Ovary (tissue), 3 donors: ENCODE data around the gene NXPH3.

Experiments used
- EP300 ChIP-seq: sonication (generic); formaldehyde crosslinking; IDR thresholded peaks from one replicate; pipeline ENCODE4 v1.6.1; 2017; ENCODE audit warnings: antibody characterized with exemption
- POLR2A ChIP-seq: fragments of 450-650 bp; IDR thresholded peaks from one replicate; pipeline ENCODE4 v1.6.1; 2017; ENCODE audit warnings: antibody characterized with exemption, mild to moderate bottlenecking, moderate library complexity
- TF ChIP-seq, protein P1 (sequence below), 3 donors: fragments of 450-650 bp in 2 of 3; fragments of 200-600 bp in 1 of 3; IDR thresholded peaks; one replicate each; pipeline versions ENCODE4 v1.5.1 to v1.8.0; 2016 to 2022; ENCODE audit warnings: antibody characterized with exemption in 3 of 3, mild to moderate bottlenecking in 1 of 3
- donor health status: DM: no; HTN: no; CAD: no.

GRCh38 chr17:49567104-49567521 is 8.6 kb upstream of the NXPH3 start:
- TF ChIP-seq, protein P1, sequence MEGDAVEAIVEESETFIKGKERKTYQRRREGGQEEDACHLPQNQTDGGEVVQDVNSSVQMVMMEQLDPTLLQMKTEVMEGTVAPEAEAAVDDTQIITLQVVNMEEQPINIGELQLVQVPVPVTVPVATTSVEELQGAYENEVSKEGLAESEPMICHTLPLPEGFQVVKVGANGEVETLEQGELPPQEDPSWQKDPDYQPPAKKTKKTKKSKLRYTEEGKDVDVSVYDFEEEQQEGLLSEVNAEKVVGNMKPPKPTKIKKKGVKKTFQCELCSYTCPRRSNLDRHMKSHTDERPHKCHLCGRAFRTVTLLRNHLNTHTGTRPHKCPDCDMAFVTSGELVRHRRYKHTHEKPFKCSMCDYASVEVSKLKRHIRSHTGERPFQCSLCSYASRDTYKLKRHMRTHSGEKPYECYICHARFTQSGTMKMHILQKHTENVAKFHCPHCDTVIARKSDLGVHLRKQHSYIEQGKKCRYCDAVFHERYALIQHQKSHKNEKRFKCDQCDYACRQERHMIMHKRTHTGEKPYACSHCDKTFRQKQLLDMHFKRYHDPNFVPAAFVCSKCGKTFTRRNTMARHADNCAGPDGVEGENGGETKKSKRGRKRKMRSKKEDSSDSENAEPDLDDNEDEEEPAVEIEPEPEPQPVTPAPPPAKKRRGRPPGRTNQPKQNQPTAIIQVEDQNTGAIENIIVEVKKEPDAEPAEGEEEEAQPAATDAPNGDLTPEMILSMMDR (IDR thresholded peaks at IDR 0.05) = no peak
- TF ChIP-seq POLR2A (no peak), EP300 (no peak)
